A549 (cell line): ENCODE data around the gene DDX52. TPM values are rescaled to one million over a fixed set of nuclear protein-coding genes. Genes with fewer than 3 reads are reported as not detected.
A peak's percentile ranks its signal among the peaks of the same experiment; 100 is the strongest.

ENCODE experiments used
- ATAC-seq, 2 experiments: fragments of 200-7000 bp in 1 of 2; fragments of >200 bp in 1 of 2; cut with Nextera tagmentation in 1 of 2; cut with Tn5 transposase in 1 of 2; 3 replicates each; pipeline versions ENCODE4 v1.8.0 to v1.9.1; 2018 to 2020; ENCODE audit warnings: mild to moderate bottlenecking in 1 of 2, moderate library complexity in 1 of 2
- CTCF ChIA-PET: fragments of 300-600 bp; sonication (Branson Sonifier 250); formaldehyde crosslinking; extraction: SDS; loops from one replicate; lab custom pipeline; 2021; ENCODE audit warnings: antibody characterized with exemption, inconsistent platforms; lab: Yijun Ruan, JAX
- POLR2A ChIA-PET: fragments of 350-600 bp; formaldehyde crosslinking; extraction: SDS; loops from one replicate; lab custom pipeline; 2021; ENCODE audit warnings: antibody characterized with exemption, inconsistent platforms; lab: Yijun Ruan, JAX
- DNase-seq, 2 experiments: peaks; one replicate each; pipeline versions ENCODE4 v3.0.0 to v3.0.0-alpha.2; 2011 to 2016; ENCODE audit warnings: low read depth in 1 of 2, low spot score in 1 of 2
- FAIRE-seq: peaks from 2 replicates; lab custom pipeline; 2011; peaks lifted over from hg19 to GRCh38; lab: Jason Lieb, UNC
- H3K27ac ChIP-seq, 2 experiments: fragments of >200 bp; sonication (Bioruptor Twin); formaldehyde crosslinking; 3 replicates each; pipeline ENCODE4 v1.5.1; 2016 to 2017
- H3K4me1 ChIP-seq: fragments of >200 bp; sonication (Bioruptor Twin); formaldehyde crosslinking; 3 replicates; pipeline ENCODE4 v1.6.1; 2016
- H3K4me2 ChIP-seq: fragments of >200 bp; sonication (Bioruptor Twin); formaldehyde crosslinking; 3 replicates; pipeline ENCODE4 v1.6.1; 2016
- H3K4me3 ChIP-seq: fragments of >200 bp; sonication (Bioruptor Twin); formaldehyde crosslinking; 3 replicates; pipeline ENCODE4 v1.5.1; 2016
- H3K9me3 ChIP-seq: fragments of >200 bp; sonication (Bioruptor Twin); formaldehyde crosslinking; 3 replicates; pipeline ENCODE4 v1.6.1; 2016
- BHLHE40 ChIP-seq: IDR thresholded peaks from 2 replicates; pipeline ENCODE4 v1.6.1; 2012; ENCODE audit warnings: low read depth, low read length, inconsistent platforms
- CBX8 ChIP-seq: fragments of 200-600 bp; sonication (generic); IDR thresholded peaks from 2 replicates; pipeline ENCODE4 v1.6.1; 2016
- EHF ChIP-seq: fragments of 250-450 bp; sonication (Bioruptor Pico); IDR thresholded peaks from 2 replicates; pipeline ENCODE4 v1.5.0; 2020; ENCODE audit warnings: mild to moderate bottlenecking
- ESRRA ChIP-seq: fragments of 150-350 bp; IDR thresholded peaks from 2 replicates; pipeline ENCODE4 v1.6.1; 2014; ENCODE audit warnings: mild to moderate bottlenecking, low read length, borderline replicate concordance
- FOSL2 ChIP-seq, 2 experiments: fragments of 450-650 bp in 1 of 2; fragments of >200 bp in 1 of 2; sonication (Bioruptor Twin) in 1 of 2; formaldehyde crosslinking; IDR thresholded peaks; 2 replicates each; pipeline versions ENCODE4 v1.5.0 to v1.6.1; 2016 to 2020; ENCODE audit warnings: mild to moderate bottlenecking in 1 of 2, moderate library complexity in 1 of 2
- FOXS1 ChIP-seq: fragments of 250-450 bp; sonication (Bioruptor Pico); IDR thresholded peaks from 2 replicates; pipeline ENCODE4 v1.5.0; 2020; ENCODE audit warnings: mild to moderate bottlenecking, moderate library complexity
- GATA3 ChIP-seq: IDR thresholded peaks from 2 replicates; pipeline ENCODE4 v1.6.1; 2012; ENCODE audit warnings: borderline replicate concordance
- HOXB13 ChIP-seq: fragments of 250-450 bp; sonication (Bioruptor Pico); IDR thresholded peaks from 2 replicates; pipeline ENCODE4 v1.5.0; 2020; ENCODE audit warnings: low read depth, mild to moderate bottlenecking, moderate library complexity
- JUN ChIP-seq, 2 experiments: fragments of >200 bp; sonication (Bioruptor Twin); formaldehyde crosslinking; IDR thresholded peaks; 2 replicates in 1 of 2; 3 replicates in 1 of 2; pipeline ENCODE4 v1.6.1; 2016 to 2017
- MAFK ChIP-seq: fragments of 450-650 bp; IDR thresholded peaks from 2 replicates; pipeline ENCODE4 v1.6.1; 2014; ENCODE audit not compliant: partially characterized antibody
- MAZ ChIP-seq: fragments of 150-350 bp; IDR thresholded peaks from 2 replicates; pipeline ENCODE4 v1.6.1; 2014; ENCODE audit warnings: antibody characterized with exemption, low read depth, low read length, borderline replicate concordance
- NPAS2 ChIP-seq: fragments of 250-450 bp; sonication (Bioruptor Pico); IDR thresholded peaks from 2 replicates; pipeline ENCODE4 v1.8.0; 2022; ENCODE audit warnings: mild to moderate bottlenecking, moderate library complexity, borderline replicate concordance
- PHF8 ChIP-seq: fragments of 200-600 bp; sonication (generic); IDR thresholded peaks from 2 replicates; pipeline ENCODE4 v1.6.1; 2016; ENCODE audit warnings: low read depth, mild to moderate bottlenecking, antibody characterized with exemption, moderate library complexity, borderline replicate concordance
- POLR2A ChIP-seq: IDR thresholded peaks from 2 replicates; pipeline ENCODE4 v1.6.1; 2012; ENCODE audit warnings: mild to moderate bottlenecking, low read length
- POLR2AphosphoS2 ChIP-seq: conservative IDR thresholded peaks from 2 replicates; pipeline ENCODE4 v1.6.1; 2012; ENCODE audit warnings: low read length, improper control_type of control experiment, inconsistent platforms
- RAD21 ChIP-seq, 2 experiments: fragments of >200 bp in 1 of 2; sonication (Bioruptor Twin) in 1 of 2; formaldehyde crosslinking in 1 of 2; IDR thresholded peaks in 1 of 2; conservative IDR thresholded peaks in 1 of 2; 2 replicates in 1 of 2; 3 replicates in 1 of 2; pipeline ENCODE4 v1.6.1; 2012 to 2018; ENCODE audit warnings: inconsistent platforms in 1 of 2
- RNF2 ChIP-seq: fragments of 200-600 bp; sonication (generic); IDR thresholded peaks from 2 replicates; pipeline ENCODE4 v1.6.1; 2016; ENCODE audit warnings: low read depth, mild to moderate bottlenecking, antibody characterized with exemption, moderate library complexity, borderline replicate concordance
- SMC3 ChIP-seq: fragments of >200 bp; sonication (Bioruptor Twin); formaldehyde crosslinking; IDR thresholded peaks from 3 replicates; pipeline ENCODE4 v1.6.1; 2018; ENCODE audit warnings: inconsistent platforms
- SREBF2 ChIP-seq: fragments of 450-650 bp; IDR thresholded peaks from 2 replicates; pipeline ENCODE4 v1.6.1; 2014; ENCODE audit warnings: mild to moderate bottlenecking, moderate library complexity
- WGBS: methylation state at CpG from one replicate; pipeline ENCODE4 v1.1.6; 2017; ENCODE audit errors: missing lambda C conversion rate; 5-methylcytosine and 5-hydroxymethylcytosine counted together
- polyA plus RNA-seq, 4 experiments: library from polyadenylated mRNA; depleted of rRNA in 3 of 4; stranded (reverse); fragments of >200 nt; fragmentation: RNase III in 1 of 4; extraction: RNeasy Plus Mini Kit Qiagen cat#74134 plus additional on column Dnase treatment in 1 of 4; gene quantifications; 2 replicates in 3 of 4; 3 replicates in 1 of 4; pipeline ENCODE4 v1.2.3, GENCODE V29; 2011 to 2017
- TF ChIP-seq, protein P1 (sequence below): IDR thresholded peaks from 2 replicates; pipeline ENCODE4 v1.6.1; 2012; ENCODE audit warnings: low read depth, borderline replicate concordance
- TF ChIP-seq, protein P2 (sequence below): fragments of 200-600 bp; sonication (generic); IDR thresholded peaks from 2 replicates; pipeline ENCODE4 v1.6.1; 2016; ENCODE audit warnings: antibody characterized with exemption, mild to moderate bottlenecking, moderate library complexity
- TF ChIP-seq, protein P3 (sequence below): fragments of 450-650 bp; IDR thresholded peaks from 2 replicates; pipeline ENCODE4 v1.6.1; 2014; ENCODE audit warnings: antibody characterized with exemption
- TF ChIP-seq, protein P4 (sequence below): IDR thresholded peaks from 2 replicates; pipeline ENCODE4 v1.6.1; 2012
- TF ChIP-seq, protein P5 (sequence below): fragments of >200 bp; sonication (Bioruptor Twin); formaldehyde crosslinking; IDR thresholded peaks from 3 replicates; pipeline ENCODE4 v1.5.1; 2016
- TF ChIP-seq, protein P6 (sequence below): fragments of 250-450 bp; sonication (Bioruptor Pico); IDR thresholded peaks from 2 replicates; pipeline ENCODE4 v1.5.0; 2020; ENCODE audit warnings: low read depth, mild to moderate bottlenecking, moderate library complexity
- TF ChIP-seq, protein P7 (sequence below): IDR thresholded peaks from 2 replicates; pipeline ENCODE4 v1.6.1; 2012
- TF ChIP-seq, protein P8 (sequence below): fragments of 150-350 bp; IDR thresholded peaks from 2 replicates; pipeline ENCODE4 v1.6.1; 2014; ENCODE audit warnings: low read depth, mild to moderate bottlenecking, low read length

The DDX52 gene
- polyA plus RNA-seq, 2 of the 4 experiments (the other 2 are of a cell fraction): 42.4 to 59.6 TPM

DNA sequence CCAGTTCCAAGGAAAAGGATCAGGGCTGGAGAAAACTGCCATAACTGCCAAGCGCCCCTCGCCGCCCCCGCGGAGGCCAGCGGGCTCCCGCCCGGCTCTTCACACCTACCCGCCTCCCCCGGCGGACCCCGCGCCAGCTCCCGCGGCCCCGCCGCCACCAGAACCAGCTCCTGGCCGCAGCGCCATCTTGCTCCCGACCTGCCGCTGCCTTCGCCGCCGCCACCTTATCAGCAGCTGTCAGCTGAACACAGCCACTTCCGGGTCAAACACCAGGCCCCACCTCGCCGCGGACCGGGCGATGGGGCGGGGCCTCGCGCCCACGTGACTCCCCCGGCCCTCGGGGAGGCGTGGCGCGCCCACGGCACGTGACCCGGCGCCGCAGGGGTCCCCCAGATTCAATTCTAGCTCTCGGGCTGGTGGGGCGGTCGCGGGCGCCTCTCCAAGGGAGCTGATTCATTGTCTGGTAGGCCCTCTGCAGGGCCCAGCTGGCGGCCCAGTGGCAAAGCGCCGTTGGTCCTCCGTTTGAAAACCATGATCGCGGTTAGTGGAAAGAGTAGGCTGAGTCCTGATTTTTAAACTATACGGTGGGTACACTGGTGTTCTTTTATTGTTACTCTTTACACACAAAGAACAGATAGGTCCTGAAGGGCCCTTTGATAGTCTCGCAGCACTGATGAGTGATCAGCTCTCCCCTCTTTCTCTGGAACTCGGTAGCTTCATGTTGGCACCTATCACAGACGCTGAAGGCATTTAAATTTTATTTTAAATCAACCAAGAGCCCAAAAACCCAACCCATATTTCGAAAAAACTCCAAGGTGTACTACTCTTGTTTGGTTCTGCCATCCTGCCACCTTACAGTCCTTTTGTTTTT, 33.8 kb downstream of the DDX52 start, which contains the start of gene SYNRG:
TSS of gene SYNRG (minus strand) at position 249 of the 871 bp plus-strand sequence. CDS start at position 186, 63 bp downstream.
- ChIA-PET POLR2A (interaction anchor here (0.5 to 1.9 kb wide), 22 partner anchors 9 to 424 kb away, joined by 3 to 11 read pairs (median 4); partner anchors contain the start of genes ACACA and TADA2A), CTCF (interaction anchor here (0.6 to 2.8 kb wide), 25 partner anchors 9 to 564 kb away, joined by 3 to 16 read pairs (median 4); no protein-coding TSS in a partner anchor)
- FAIRE-seq: no peak
- TF ChIP-seq, protein P1, sequence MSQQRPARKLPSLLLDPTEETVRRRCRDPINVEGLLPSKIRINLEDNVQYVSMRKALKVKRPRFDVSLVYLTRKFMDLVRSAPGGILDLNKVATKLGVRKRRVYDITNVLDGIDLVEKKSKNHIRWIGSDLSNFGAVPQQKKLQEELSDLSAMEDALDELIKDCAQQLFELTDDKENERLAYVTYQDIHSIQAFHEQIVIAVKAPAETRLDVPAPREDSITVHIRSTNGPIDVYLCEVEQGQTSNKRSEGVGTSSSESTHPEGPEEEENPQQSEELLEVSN: 0 out of 2 replicates have a peak, but pooled peaks have one; percentile 48
- peak; percentile 96 for TF ChIP-seq POLR2AphosphoS2
- TF ChIP-seq JUN (IDR thresholded peaks at IDR 0.05): peak; percentile 94 to 99
- TF ChIP-seq, protein P2, sequence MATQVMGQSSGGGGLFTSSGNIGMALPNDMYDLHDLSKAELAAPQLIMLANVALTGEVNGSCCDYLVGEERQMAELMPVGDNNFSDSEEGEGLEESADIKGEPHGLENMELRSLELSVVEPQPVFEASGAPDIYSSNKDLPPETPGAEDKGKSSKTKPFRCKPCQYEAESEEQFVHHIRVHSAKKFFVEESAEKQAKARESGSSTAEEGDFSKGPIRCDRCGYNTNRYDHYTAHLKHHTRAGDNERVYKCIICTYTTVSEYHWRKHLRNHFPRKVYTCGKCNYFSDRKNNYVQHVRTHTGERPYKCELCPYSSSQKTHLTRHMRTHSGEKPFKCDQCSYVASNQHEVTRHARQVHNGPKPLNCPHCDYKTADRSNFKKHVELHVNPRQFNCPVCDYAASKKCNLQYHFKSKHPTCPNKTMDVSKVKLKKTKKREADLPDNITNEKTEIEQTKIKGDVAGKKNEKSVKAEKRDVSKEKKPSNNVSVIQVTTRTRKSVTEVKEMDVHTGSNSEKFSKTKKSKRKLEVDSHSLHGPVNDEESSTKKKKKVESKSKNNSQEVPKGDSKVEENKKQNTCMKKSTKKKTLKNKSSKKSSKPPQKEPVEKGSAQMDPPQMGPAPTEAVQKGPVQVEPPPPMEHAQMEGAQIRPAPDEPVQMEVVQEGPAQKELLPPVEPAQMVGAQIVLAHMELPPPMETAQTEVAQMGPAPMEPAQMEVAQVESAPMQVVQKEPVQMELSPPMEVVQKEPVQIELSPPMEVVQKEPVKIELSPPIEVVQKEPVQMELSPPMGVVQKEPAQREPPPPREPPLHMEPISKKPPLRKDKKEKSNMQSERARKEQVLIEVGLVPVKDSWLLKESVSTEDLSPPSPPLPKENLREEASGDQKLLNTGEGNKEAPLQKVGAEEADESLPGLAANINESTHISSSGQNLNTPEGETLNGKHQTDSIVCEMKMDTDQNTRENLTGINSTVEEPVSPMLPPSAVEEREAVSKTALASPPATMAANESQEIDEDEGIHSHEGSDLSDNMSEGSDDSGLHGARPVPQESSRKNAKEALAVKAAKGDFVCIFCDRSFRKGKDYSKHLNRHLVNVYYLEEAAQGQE: 0 out of 2 replicates have a peak, but pooled peaks have one; percentile 13
- TF ChIP-seq FOXS1 (CRISPR knock-in tag): no peak
- peak; percentile 72 for TF ChIP-seq PHF8
- no peak for TF ChIP-seq RNF2
- TF ChIP-seq EHF (CRISPR knock-in tag): peak; percentile 90
- TF ChIP-seq, protein P3, sequence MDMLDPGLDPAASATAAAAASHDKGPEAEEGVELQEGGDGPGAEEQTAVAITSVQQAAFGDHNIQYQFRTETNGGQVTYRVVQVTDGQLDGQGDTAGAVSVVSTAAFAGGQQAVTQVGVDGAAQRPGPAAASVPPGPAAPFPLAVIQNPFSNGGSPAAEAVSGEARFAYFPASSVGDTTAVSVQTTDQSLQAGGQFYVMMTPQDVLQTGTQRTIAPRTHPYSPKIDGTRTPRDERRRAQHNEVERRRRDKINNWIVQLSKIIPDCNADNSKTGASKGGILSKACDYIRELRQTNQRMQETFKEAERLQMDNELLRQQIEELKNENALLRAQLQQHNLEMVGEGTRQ: peak; percentile 99
- 0 out of 2 replicates have a peak, but pooled peaks have one; percentile 38 for TF ChIP-seq FOSL2 (IDR thresholded peaks at IDR 0.05)
- peak; percentile 84 for TF ChIP-seq FOSL2 (CRISPR knock-in tag; IDR thresholded peaks at IDR 0.05)
- TF ChIP-seq POLR2A: peak; percentile 90
- TF ChIP-seq HOXB13 (CRISPR knock-in tag): no peak
- TF ChIP-seq MAZ: 0 out of 2 replicates have a peak, but pooled peaks have one; percentile 63
- peak; percentile 97 for TF ChIP-seq NPAS2 (CRISPR knock-in tag)
- TF ChIP-seq, protein P4, sequence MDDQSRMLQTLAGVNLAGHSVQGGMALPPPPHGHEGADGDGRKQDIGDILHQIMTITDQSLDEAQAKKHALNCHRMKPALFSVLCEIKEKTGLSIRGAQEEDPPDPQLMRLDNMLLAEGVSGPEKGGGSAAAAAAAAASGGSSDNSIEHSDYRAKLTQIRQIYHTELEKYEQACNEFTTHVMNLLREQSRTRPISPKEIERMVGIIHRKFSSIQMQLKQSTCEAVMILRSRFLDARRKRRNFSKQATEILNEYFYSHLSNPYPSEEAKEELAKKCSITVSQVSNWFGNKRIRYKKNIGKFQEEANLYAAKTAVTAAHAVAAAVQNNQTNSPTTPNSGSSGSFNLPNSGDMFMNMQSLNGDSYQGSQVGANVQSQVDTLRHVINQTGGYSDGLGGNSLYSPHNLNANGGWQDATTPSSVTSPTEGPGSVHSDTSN: peak; percentile 90
- TF ChIP-seq SMC3: peak; percentile 29; the same call in 2 of the 3 replicates
- TF ChIP-seq, protein P5, sequence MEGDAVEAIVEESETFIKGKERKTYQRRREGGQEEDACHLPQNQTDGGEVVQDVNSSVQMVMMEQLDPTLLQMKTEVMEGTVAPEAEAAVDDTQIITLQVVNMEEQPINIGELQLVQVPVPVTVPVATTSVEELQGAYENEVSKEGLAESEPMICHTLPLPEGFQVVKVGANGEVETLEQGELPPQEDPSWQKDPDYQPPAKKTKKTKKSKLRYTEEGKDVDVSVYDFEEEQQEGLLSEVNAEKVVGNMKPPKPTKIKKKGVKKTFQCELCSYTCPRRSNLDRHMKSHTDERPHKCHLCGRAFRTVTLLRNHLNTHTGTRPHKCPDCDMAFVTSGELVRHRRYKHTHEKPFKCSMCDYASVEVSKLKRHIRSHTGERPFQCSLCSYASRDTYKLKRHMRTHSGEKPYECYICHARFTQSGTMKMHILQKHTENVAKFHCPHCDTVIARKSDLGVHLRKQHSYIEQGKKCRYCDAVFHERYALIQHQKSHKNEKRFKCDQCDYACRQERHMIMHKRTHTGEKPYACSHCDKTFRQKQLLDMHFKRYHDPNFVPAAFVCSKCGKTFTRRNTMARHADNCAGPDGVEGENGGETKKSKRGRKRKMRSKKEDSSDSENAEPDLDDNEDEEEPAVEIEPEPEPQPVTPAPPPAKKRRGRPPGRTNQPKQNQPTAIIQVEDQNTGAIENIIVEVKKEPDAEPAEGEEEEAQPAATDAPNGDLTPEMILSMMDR: peak; percentile 33; the same call in 1 of the 3 replicates
- TF ChIP-seq SREBF2: no peak
- TF ChIP-seq, protein P6, sequence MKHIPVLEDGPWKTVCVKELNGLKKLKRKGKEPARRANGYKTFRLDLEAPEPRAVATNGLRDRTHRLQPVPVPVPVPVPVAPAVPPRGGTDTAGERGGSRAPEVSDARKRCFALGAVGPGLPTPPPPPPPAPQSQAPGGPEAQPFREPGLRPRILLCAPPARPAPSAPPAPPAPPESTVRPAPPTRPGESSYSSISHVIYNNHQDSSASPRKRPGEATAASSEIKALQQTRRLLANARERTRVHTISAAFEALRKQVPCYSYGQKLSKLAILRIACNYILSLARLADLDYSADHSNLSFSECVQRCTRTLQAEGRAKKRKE (CRISPR knock-in tag): peak; percentile 27; the same call in 1 of the 2 replicates
- peak; percentile 36 to 52 for TF ChIP-seq RAD21 (conservative IDR thresholded peaks at IDR 0.05 in 1 of 2, IDR thresholded peaks at IDR 0.05 in 1 of 2)
- peak; percentile 67 for TF ChIP-seq MAFK
- TF ChIP-seq, protein P7, sequence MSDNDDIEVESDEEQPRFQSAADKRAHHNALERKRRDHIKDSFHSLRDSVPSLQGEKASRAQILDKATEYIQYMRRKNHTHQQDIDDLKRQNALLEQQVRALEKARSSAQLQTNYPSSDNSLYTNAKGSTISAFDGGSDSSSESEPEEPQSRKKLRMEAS: peak; percentile 86
- no peak for TF ChIP-seq ESRRA
- TF ChIP-seq, protein P8, sequence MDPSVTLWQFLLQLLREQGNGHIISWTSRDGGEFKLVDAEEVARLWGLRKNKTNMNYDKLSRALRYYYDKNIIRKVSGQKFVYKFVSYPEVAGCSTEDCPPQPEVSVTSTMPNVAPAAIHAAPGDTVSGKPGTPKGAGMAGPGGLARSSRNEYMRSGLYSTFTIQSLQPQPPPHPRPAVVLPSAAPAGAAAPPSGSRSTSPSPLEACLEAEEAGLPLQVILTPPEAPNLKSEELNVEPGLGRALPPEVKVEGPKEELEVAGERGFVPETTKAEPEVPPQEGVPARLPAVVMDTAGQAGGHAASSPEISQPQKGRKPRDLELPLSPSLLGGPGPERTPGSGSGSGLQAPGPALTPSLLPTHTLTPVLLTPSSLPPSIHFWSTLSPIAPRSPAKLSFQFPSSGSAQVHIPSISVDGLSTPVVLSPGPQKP: no peak
- TF ChIP-seq CBX8: no peak
- TF ChIP-seq GATA3: peak; percentile 84
- peak; percentile 96 for TF ChIP-seq BHLHE40

More for the DNA sequence above, 33.8 kb downstream of the DDX52 start, which contains the start of gene SYNRG:
- Histone ChIP-seq H3K4me3 (peak within 1 kb of the TSS; percentile 72), H3K4me2 (peak within 1 kb of the TSS; percentile 84), H3K27ac (peak within 1 kb of the TSS; percentile 86 to 93), H3K4me1 (peaks cover 20% of the 10 kb centered on the region; the same call in 1 of the 3 replicates), H3K9me3 (no peaks in the 10 kb centered on the region)
- ATAC-seq (peak; percentile 97), DNase-seq (peak; percentile 98 to 99)
- WGBS: under 1% methylated on average over 28 of the region's 60 CpGs
